ENCODE results near the gene SGPL1. TPM values are rescaled to one million over a fixed set of nuclear protein-coding genes. Genes with fewer than 3 reads are reported as not detected.
"Not testable (repeated sequence)": the region's sequence is repeated elsewhere in the genome, so short reads cannot be mapped to it uniquely, and the experiment has no call there.

The SGPL1 gene
- total RNA-seq, 1 experiment from 2014 or later: 52.6 TPM

DNA sequence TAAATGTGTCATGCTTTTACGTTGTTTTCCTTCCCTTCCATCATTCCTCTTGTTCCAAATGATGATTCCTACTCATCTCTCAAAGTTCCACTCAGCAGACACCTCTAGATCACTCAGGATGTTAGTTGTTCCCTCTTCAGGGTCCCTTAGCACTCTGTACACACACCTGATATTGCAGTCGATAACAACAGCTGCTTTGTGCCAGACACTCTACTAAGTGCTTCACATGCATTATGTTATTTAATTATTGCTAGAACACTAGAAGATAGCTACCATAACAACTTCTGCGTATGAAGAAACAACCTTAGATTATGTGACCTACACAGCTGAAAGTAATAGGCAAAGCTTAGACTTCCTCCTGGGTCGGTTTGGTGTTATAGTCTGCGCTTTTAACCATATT, 43.0 kb downstream of the SGPL1 start:
- no peak overlapping the region for H3K9ac ChIP-seq (ENCODE audit: extremely low read depth, insufficient read length, low read length)
- H3K56ac ChIP-seq (ENCODE audit: insufficient read length, low read depth, low read length): no peak overlapping the region
- no peak overlapping the region for H2BK12ac ChIP-seq (ENCODE audit: insufficient read length, low read depth, low read length)
- H3K4me1 ChIP-seq (ENCODE audit: insufficient read depth, low read length): no peaks in the 10 kb centered on the region
- no peak overlapping the region for H3T11ph ChIP-seq (ENCODE audit: low read length)
- H2BK15ac ChIP-seq (ENCODE audit: low read depth, low read length): no peak overlapping the region
- H2AFZ ChIP-seq (ENCODE audit: low read length): no peak overlapping the region
- H3K9me3 ChIP-seq (ENCODE audit: control insufficient read depth, low read depth, low read length): no peaks in the 10 kb centered on the region
- H3K27me3 ChIP-seq (ENCODE audit: insufficient read depth, low read length): no peaks in the 10 kb centered on the region
- no peak overlapping the region for H3K14ac ChIP-seq (ENCODE audit: insufficient read depth, low read length)
- peaks cover 31 to 79% (median 56%) of the 10 kb centered on the region in 3 experiments for H3K36me3 Mint-ChIP-seq (ENCODE audit: insufficient read depth in 1 of 3, low read depth in 3 of 3)
- H3K27ac Mint-ChIP-seq: no peak overlapping the region
- H3K18ac ChIP-seq (ENCODE audit: insufficient read length, low read depth, low read length): no peak overlapping the region
- no peak overlapping the region for H3K4me3 Mint-ChIP-seq
- H2AK5ac ChIP-seq (ENCODE audit: insufficient read length, low read length): no peak overlapping the region
- H3K4me2 ChIP-seq (ENCODE audit: insufficient read depth, insufficient read length, low read length): no peak overlapping the region
- H3K23me2 ChIP-seq (ENCODE audit: insufficient read length, low read depth, low read length, poor library complexity, severe bottlenecking): no peaks in the 10 kb centered on the region
- H3K4ac ChIP-seq (ENCODE audit: low read depth, low read length): no peak overlapping the region
- H4K91ac ChIP-seq (ENCODE audit: insufficient read length, low read depth, low read length): no peak overlapping the region
- H2BK5ac ChIP-seq (ENCODE audit: insufficient read length, low read length): no peak overlapping the region
- WGBS (ENCODE audit: extremely low coverage, insufficient read length, low lambda C conversion rate): 100% methylated on average over 1 of the region's 5 CpGs
- H4K5ac ChIP-seq (ENCODE audit: insufficient read length, low read depth, low read length): no peak overlapping the region
- H3K27ac ChIP-seq (ENCODE audit: insufficient read length, low read depth, low read length): no peak overlapping the region
- H3K79me1 ChIP-seq (ENCODE audit: insufficient read depth, low read depth, low read length, poor library complexity, severe bottlenecking): no peaks in the 10 kb centered on the region
- TF ChIP-seq, protein P1, sequence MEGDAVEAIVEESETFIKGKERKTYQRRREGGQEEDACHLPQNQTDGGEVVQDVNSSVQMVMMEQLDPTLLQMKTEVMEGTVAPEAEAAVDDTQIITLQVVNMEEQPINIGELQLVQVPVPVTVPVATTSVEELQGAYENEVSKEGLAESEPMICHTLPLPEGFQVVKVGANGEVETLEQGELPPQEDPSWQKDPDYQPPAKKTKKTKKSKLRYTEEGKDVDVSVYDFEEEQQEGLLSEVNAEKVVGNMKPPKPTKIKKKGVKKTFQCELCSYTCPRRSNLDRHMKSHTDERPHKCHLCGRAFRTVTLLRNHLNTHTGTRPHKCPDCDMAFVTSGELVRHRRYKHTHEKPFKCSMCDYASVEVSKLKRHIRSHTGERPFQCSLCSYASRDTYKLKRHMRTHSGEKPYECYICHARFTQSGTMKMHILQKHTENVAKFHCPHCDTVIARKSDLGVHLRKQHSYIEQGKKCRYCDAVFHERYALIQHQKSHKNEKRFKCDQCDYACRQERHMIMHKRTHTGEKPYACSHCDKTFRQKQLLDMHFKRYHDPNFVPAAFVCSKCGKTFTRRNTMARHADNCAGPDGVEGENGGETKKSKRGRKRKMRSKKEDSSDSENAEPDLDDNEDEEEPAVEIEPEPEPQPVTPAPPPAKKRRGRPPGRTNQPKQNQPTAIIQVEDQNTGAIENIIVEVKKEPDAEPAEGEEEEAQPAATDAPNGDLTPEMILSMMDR (conservative IDR thresholded peaks at IDR 0.05): no peak
- H3K9me3 Mint-ChIP-seq: peaks cover 0 to 3% of the 10 kb centered on the region in 2 experiments; a peak in 2 of 5 replicates
- no peaks in the 10 kb centered on the region for H3K79me2 ChIP-seq (ENCODE audit: insufficient read depth, low read length)
- H4K20me1 ChIP-seq (ENCODE audit: control insufficient read depth, insufficient read depth, insufficient read length): no peaks in the 10 kb centered on the region
- H3K4me1 Mint-ChIP-seq: peaks cover 1 to 2% of the 10 kb centered on the region in 2 experiments; a peak in 3 of 4 replicates
- DNase-seq: no peak
- H2BK120ac ChIP-seq (ENCODE audit: low read depth, low read length, poor library complexity, severe bottlenecking): no peak overlapping the region
- H3K27me3 Mint-ChIP-seq (ENCODE audit: low read depth): no peaks in the 10 kb centered on the region
- H2BK20ac ChIP-seq (ENCODE audit: low read depth, low read length, poor library complexity, severe bottlenecking): no peak overlapping the region
- no peak overlapping the region for H3K23ac ChIP-seq (ENCODE audit: insufficient read length, low read depth, low read length)
- no peak overlapping the region for H4K8ac ChIP-seq (replicated peaks; ENCODE audit: insufficient read length, low read depth, low read length)

DNA sequence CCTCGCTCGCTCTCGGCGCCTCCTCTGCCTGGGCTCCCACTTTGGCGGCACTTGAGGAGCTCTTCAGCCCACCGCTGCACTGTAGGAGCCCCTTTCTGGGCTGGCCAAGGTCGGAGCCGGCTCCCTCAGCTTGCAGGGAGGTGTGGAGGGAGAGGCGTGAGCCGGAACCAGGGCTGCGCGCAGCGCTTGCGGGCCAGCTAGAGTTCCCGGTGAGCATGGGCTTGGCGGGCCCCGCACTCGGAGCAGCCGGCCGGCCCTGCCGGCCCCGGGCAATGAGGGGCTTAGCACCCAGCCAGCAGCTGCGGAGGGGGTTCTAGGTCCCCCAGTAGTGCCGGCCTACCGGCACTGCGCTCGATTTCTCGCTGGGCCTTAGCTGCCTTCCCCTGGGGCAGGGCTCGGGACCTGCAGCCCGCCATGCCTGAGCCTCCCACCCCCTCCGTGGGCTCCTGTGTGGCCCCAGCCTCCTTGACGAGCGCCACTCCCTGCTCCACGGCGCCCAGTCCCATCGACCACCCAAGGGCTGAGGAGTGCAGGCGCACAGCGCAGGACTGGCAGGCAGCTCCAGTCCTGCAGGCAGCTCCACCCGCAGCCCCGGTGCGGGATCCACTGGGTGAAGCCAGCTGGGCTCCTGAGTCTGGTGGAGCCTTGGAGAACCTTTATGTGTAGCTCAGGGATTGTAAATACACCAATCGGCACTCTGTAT, 45.9 kb downstream of the SGPL1 start:
- H3K27me3 ChIP-seq (ENCODE audit: insufficient read depth, low read length); H4K8ac ChIP-seq (replicated peaks; ENCODE audit: insufficient read length, low read depth, low read length); H3K79me2 ChIP-seq (ENCODE audit: insufficient read depth, low read length); H2BK15ac ChIP-seq (ENCODE audit: low read depth, low read length); H2AK5ac ChIP-seq (ENCODE audit: insufficient read length, low read length); H3K9me3 ChIP-seq (ENCODE audit: control insufficient read depth, low read depth, low read length); H2BK20ac ChIP-seq (ENCODE audit: low read depth, low read length, poor library complexity, severe bottlenecking); H3K14ac ChIP-seq (ENCODE audit: insufficient read depth, low read length); H3K27ac Mint-ChIP-seq; DNase-seq; H3K4me3 Mint-ChIP-seq; H3K4me2 ChIP-seq (ENCODE audit: insufficient read depth, insufficient read length, low read length); H3K27me3 Mint-ChIP-seq (ENCODE audit: low read depth); H3K18ac ChIP-seq (ENCODE audit: insufficient read length, low read depth, low read length); H3K27ac ChIP-seq (ENCODE audit: insufficient read length, low read depth, low read length); H3K4me1 ChIP-seq (ENCODE audit: insufficient read depth, low read length); H2BK120ac ChIP-seq (ENCODE audit: low read depth, low read length, poor library complexity, severe bottlenecking); H3K56ac ChIP-seq (ENCODE audit: insufficient read length, low read depth, low read length); H2AFZ ChIP-seq (ENCODE audit: low read length); H2BK12ac ChIP-seq (ENCODE audit: insufficient read length, low read depth, low read length); H4K20me1 ChIP-seq (ENCODE audit: control insufficient read depth, insufficient read depth, insufficient read length); H3K79me1 ChIP-seq (ENCODE audit: insufficient read depth, low read depth, low read length, poor library complexity, severe bottlenecking); H3K23ac ChIP-seq (ENCODE audit: insufficient read length, low read depth, low read length); H3K23me2 ChIP-seq (ENCODE audit: insufficient read length, low read depth, low read length, poor library complexity, severe bottlenecking); H4K5ac ChIP-seq (ENCODE audit: insufficient read length, low read depth, low read length); H3K9me3 Mint-ChIP-seq; H4K91ac ChIP-seq (ENCODE audit: insufficient read length, low read depth, low read length); H3T11ph ChIP-seq (ENCODE audit: low read length); H3K4ac ChIP-seq (ENCODE audit: low read depth, low read length); H2BK5ac ChIP-seq (ENCODE audit: insufficient read length, low read length); H3K9ac ChIP-seq (ENCODE audit: extremely low read depth, insufficient read length, low read length): not testable (repeated sequence)
- peaks cover 30 to 66% (median 64%) of the 10 kb centered on the region in 3 experiments for H3K36me3 Mint-ChIP-seq (ENCODE audit: insufficient read depth in 1 of 3, low read depth in 3 of 3)
- H3K4me1 Mint-ChIP-seq: peaks cover 12 to 13% of the 10 kb centered on the region in 2 experiments
- WGBS (ENCODE audit: extremely low coverage, insufficient read length, low lambda C conversion rate): no CpG with 5 or more reads among the region's 42 CpGs
